ENCODE data around the gene NEUROG1.

- TF ChIP-seq, protein P1, sequence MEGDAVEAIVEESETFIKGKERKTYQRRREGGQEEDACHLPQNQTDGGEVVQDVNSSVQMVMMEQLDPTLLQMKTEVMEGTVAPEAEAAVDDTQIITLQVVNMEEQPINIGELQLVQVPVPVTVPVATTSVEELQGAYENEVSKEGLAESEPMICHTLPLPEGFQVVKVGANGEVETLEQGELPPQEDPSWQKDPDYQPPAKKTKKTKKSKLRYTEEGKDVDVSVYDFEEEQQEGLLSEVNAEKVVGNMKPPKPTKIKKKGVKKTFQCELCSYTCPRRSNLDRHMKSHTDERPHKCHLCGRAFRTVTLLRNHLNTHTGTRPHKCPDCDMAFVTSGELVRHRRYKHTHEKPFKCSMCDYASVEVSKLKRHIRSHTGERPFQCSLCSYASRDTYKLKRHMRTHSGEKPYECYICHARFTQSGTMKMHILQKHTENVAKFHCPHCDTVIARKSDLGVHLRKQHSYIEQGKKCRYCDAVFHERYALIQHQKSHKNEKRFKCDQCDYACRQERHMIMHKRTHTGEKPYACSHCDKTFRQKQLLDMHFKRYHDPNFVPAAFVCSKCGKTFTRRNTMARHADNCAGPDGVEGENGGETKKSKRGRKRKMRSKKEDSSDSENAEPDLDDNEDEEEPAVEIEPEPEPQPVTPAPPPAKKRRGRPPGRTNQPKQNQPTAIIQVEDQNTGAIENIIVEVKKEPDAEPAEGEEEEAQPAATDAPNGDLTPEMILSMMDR (tag by site-specific recombination; IDR thresholded peaks at IDR 0.05) = no peak
- TF ChIP-seq YY1 (tag by site-specific recombination; IDR thresholded peaks at IDR 0.05) (no peak), ZNF155 (tag by site-specific recombination; IDR thresholded peaks at IDR 0.05) (no peak), PBX3 (CRISPR knock-in tag; IDR thresholded peaks at IDR 0.05) (no peak), REPIN1 (tag by site-specific recombination; IDR thresholded peaks at IDR 0.05; ENCODE audit: low read depth) (no peak), YY2 (tag by site-specific recombination; IDR thresholded peaks at IDR 0.05) (no peak), ZNF146 (tag by site-specific recombination; IDR thresholded peaks at IDR 0.05) (no peak), ZNF133 (tag by site-specific recombination; IDR thresholded peaks at IDR 0.05) (no peak), MYNN (tag by site-specific recombination; IDR thresholded peaks at IDR 0.05; ENCODE audit: borderline replicate concordance) (no peak), SETDB1 (IDR thresholded peaks at IDR 0.05; ENCODE audit: insufficient read length, low read length) (no peak)
- TF ChIP-seq, protein P2, sequence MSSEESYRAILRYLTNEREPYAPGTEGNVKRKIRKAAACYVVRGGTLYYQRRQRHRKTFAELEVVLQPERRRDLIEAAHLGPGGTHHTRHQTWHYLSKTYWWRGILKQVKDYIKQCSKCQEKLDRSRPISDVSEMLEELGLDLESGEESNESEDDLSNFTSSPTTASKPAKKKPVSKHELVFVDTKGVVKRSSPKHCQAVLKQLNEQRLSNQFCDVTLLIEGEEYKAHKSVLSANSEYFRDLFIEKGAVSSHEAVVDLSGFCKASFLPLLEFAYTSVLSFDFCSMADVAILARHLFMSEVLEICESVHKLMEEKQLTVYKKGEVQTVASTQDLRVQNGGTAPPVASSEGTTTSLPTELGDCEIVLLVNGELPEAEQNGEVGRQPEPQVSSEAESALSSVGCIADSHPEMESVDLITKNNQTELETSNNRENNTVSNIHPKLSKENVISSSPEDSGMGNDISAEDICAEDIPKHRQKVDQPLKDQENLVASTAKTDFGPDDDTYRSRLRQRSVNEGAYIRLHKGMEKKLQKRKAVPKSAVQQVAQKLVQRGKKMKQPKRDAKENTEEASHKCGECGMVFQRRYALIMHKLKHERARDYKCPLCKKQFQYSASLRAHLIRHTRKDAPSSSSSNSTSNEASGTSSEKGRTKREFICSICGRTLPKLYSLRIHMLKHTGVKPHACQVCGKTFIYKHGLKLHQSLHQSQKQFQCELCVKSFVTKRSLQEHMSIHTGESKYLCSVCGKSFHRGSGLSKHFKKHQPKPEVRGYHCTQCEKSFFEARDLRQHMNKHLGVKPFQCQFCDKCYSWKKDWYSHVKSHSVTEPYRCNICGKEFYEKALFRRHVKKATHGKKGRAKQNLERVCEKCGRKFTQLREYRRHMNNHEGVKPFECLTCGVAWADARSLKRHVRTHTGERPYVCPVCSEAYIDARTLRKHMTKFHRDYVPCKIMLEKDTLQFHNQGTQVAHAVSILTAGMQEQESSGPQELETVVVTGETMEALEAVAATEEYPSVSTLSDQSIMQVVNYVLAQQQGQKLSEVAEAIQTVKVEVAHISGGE (tag by site-specific recombination; conservative IDR thresholded peaks at IDR 0.05; ENCODE audit: low read depth) = no peak
Observed at GRCh38 chr5:135501965-135502364, 33.8 kb downstream of the NEUROG1 start.

Data from HEK293 (cell line).